ENCODE measurements around the gene ZNF385C. TPM values are rescaled to one million over a fixed set of nuclear protein-coding genes. Genes with fewer than 3 reads are reported as not detected.

The ZNF385C gene
- total RNA-seq, 1 donor from 2014 or later: 2.7 TPM

DNA sequence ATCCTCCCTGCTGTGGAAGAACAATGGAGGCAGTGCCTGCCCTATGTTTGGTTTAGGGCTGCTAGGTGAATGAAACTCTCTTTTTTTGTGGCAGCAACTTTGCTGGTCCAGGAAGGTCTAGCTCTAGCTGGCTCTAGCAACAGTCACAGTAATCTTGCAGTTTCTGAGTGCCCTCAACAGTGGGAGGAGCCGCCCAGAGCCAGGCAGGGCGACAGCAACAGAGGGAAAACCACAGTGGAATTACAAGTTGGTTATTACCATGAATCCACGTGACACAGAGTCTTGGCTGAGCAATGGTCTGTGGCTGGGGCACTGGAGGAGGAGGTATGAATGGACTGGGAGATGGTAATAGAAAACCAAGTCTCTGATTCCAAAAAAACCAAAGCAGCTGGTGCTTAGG is 34.7 kb upstream of the ZNF385C start:
- no peak overlapping the region for H3K4me3 Mint-ChIP-seq (ENCODE audit: low read depth)
- H3K27me3 Mint-ChIP-seq: no peaks in the 10 kb centered on the region
- peaks cover 33% of the 10 kb centered on the region for H3K4me1 Mint-ChIP-seq (ENCODE audit: low read depth)
- no peak overlapping the region for H3K27ac Mint-ChIP-seq
- H3K9me3 Mint-ChIP-seq (ENCODE audit: low read depth): no peaks in the 10 kb centered on the region
- TF ChIP-seq, protein P1, sequence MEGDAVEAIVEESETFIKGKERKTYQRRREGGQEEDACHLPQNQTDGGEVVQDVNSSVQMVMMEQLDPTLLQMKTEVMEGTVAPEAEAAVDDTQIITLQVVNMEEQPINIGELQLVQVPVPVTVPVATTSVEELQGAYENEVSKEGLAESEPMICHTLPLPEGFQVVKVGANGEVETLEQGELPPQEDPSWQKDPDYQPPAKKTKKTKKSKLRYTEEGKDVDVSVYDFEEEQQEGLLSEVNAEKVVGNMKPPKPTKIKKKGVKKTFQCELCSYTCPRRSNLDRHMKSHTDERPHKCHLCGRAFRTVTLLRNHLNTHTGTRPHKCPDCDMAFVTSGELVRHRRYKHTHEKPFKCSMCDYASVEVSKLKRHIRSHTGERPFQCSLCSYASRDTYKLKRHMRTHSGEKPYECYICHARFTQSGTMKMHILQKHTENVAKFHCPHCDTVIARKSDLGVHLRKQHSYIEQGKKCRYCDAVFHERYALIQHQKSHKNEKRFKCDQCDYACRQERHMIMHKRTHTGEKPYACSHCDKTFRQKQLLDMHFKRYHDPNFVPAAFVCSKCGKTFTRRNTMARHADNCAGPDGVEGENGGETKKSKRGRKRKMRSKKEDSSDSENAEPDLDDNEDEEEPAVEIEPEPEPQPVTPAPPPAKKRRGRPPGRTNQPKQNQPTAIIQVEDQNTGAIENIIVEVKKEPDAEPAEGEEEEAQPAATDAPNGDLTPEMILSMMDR (IDR thresholded peaks at IDR 0.05; ENCODE audit: unreplicated experiment): no peak
- peaks cover 7% of the 10 kb centered on the region for H3K36me3 Mint-ChIP-seq (ENCODE audit: insufficient read depth)
- no peak for DNase-seq (ENCODE audit: low spot score, unreplicated experiment)

- no peak for DNase-seq (ENCODE audit: low spot score, unreplicated experiment)
- TF ChIP-seq, protein P1 (IDR thresholded peaks at IDR 0.05; ENCODE audit: unreplicated experiment): no peak
- peaks cover 33% of the 10 kb centered on the region for H3K4me1 Mint-ChIP-seq (ENCODE audit: low read depth)
- no peak overlapping the region for H3K27ac Mint-ChIP-seq
- H3K27me3 Mint-ChIP-seq: no peaks in the 10 kb centered on the region
- H3K9me3 Mint-ChIP-seq (ENCODE audit: low read depth): no peaks in the 10 kb centered on the region
- no peak overlapping the region for H3K4me3 Mint-ChIP-seq (ENCODE audit: low read depth)
- peaks cover 8% of the 10 kb centered on the region for H3K36me3 Mint-ChIP-seq (ENCODE audit: insufficient read depth)
Measured at GRCh38 chr17:42131981-42132432, 33.7 kb upstream of the ZNF385C start.

DNA sequence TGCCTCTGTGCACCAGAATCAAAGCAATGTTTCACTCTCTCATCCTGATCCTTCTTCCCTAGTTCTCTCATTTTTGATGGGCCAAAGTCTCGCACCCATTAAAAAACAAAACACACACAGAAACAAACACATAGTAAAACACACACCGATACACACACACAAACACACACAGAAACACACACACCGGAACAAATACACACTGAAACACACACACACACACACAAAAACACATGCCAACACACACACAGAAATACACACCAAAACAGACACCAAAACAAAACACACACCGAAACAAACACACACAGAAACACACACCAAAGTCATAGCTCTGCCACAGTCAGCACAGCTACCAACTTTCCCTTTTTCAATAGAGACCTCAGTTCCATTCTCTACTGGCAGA is 33.0 kb upstream of the ZNF385C start:
- no peak overlapping the region for H3K4me3 Mint-ChIP-seq (ENCODE audit: low read depth)
- H3K27ac Mint-ChIP-seq: no peak overlapping the region
- H3K9me3 Mint-ChIP-seq (ENCODE audit: low read depth): no peaks in the 10 kb centered on the region
- no peak for DNase-seq (ENCODE audit: low spot score, unreplicated experiment)
- H3K27me3 Mint-ChIP-seq: no peaks in the 10 kb centered on the region
- peaks cover 31% of the 10 kb centered on the region for H3K4me1 Mint-ChIP-seq (ENCODE audit: low read depth)
- H3K36me3 Mint-ChIP-seq (ENCODE audit: insufficient read depth): peaks cover 8% of the 10 kb centered on the region
- TF ChIP-seq, protein P1 (IDR thresholded peaks at IDR 0.05; ENCODE audit: unreplicated experiment): no peak

DNA sequence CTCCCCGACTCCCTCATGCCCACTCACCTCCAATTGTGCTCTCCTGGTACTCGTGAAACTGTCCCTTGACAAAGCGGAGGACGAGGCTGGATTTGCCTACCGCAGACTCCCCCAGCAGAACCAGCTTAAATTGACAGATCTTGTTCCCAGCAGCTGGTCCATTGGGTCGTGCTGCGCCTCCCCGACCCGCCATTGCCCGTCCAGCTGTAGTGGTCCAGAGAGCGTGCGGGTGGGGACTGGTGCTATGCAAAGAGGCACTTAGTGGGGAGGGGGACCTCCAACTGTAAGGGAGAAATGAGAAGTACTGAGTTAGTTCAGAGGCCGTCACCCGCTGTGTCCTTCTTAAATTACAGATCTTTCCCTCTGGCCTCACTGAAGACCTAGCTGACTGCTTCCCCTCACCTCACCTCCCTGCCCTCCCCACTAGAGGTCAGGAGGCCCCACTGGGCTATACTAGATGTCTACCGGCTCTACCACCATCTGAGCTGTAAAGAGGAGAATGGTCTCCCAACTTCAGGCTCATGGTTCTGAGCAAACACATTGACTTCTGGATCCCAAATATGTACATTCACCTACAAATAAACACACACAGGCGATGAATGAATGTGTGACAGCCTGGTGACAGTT is 32.1 kb upstream of the ZNF385C start:
- H3K4me1 Mint-ChIP-seq (ENCODE audit: low read depth): peaks cover 24% of the 10 kb centered on the region
- no peaks in the 10 kb centered on the region for H3K27me3 Mint-ChIP-seq
- no peak overlapping the region for H3K4me3 Mint-ChIP-seq (ENCODE audit: low read depth)
- H3K9me3 Mint-ChIP-seq (ENCODE audit: low read depth): no peaks in the 10 kb centered on the region
- H3K36me3 Mint-ChIP-seq (ENCODE audit: insufficient read depth): peaks cover 8% of the 10 kb centered on the region
- TF ChIP-seq, protein P1 (IDR thresholded peaks at IDR 0.05; ENCODE audit: unreplicated experiment): no peak
- DNase-seq (ENCODE audit: low spot score, unreplicated experiment): no peak
- peak overlapping the region; percentile 60 for H3K27ac Mint-ChIP-seq

DNA sequence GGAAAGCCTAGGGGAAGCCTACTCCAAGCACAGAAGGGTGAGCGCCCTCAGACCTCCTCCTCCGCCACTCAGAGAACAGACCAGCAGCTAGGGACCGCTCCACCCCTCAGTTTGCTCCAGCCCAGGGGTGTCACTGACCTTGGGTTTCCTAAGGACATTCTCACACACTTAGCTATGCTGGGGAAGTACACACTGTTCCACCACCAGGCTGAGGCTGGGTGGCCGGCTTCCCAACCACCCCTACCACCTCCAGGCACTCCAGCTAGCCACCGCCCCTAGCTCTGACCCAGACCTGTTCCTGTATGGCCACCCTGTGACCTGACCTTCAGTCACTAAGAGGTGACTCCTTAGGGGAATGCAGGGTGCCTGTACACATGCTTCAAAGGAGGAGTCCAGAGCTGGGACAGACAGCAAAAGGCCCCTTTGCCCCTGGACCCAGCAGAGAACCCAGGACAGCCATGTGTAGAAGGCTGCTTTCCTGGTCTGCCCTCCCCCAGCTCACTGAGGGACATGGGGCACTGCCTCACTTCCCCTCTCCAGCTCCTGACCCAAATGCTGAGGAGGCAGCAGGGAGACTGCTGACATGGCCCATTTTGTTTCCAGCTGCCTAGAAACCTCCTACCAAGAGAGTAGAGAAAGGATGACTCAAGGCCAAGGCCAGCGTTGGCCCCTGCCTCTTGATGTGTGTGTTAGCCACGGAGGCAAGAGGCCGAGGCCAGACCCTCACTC is 31.0 kb upstream of the ZNF385C start:
- peaks cover 21% of the 10 kb centered on the region for H3K4me1 Mint-ChIP-seq (ENCODE audit: low read depth)

More for the DNA sequence above, 31.0 kb upstream of the ZNF385C start:
- H3K27ac Mint-ChIP-seq: no peak overlapping the region
- no peaks in the 10 kb centered on the region for H3K27me3 Mint-ChIP-seq
- no peak for DNase-seq (ENCODE audit: low spot score, unreplicated experiment)
- TF ChIP-seq, protein P1 (IDR thresholded peaks at IDR 0.05; ENCODE audit: unreplicated experiment): no peak
- H3K4me3 Mint-ChIP-seq (ENCODE audit: low read depth): no peak overlapping the region
- peaks cover 11% of the 10 kb centered on the region for H3K36me3 Mint-ChIP-seq (ENCODE audit: insufficient read depth)
- H3K9me3 Mint-ChIP-seq (ENCODE audit: low read depth): no peaks in the 10 kb centered on the region
